AG08396 (cell line): ENCODE data around the gene SHANK1.

Experiments used
- DNase-seq: peaks from one replicate; pipeline ENCODE4 v3.0.0; 2012; ENCODE audit warnings: low spot score, mixed read lengths

SHANK1 gene

GRCh38 chr19:50659318-50660087 lies 60.1 kb downstream of the SHANK1 start:
- no peak for DNase-seq

- peak; percentile 93 for DNase-seq
Measured at GRCh38 chr19:50658441-50659317, 60.9 kb downstream of the SHANK1 start.

- peak; percentile 94 for DNase-seq
Measured at GRCh38 chr19:50657712-50658440, 61.7 kb downstream of the SHANK1 start.

- DNase-seq, result no peak
Measured at GRCh38 chr19:50657222-50657669, 62.4 kb downstream of the SHANK1 start.

GRCh38 chr19:50654882-50655281 lies 64.7 kb downstream of the SHANK1 start:
- no peak for DNase-seq

- no peak for DNase-seq
Measured at GRCh38 chr19:50652722-50653121, 66.9 kb downstream of the SHANK1 start.

GRCh38 chr19:50651174-50651573 lies 68.4 kb downstream of the SHANK1 start:
- no peak for DNase-seq

GRCh38 chr19:50649433-50650391 lies 69.9 kb downstream of the SHANK1 start, which contains the start of gene C19orf81:
TSS of gene C19orf81 (plus strand) at chr19:50649445. CDS start at chr19:50649445, 0 bp downstream.
- no peak for DNase-seq

- no peak for DNase-seq
Measured at GRCh38 chr19:50648659-50649058, 70.9 kb downstream of the SHANK1 start.

GRCh38 chr19:50647879-50648615 lies 71.6 kb downstream of the SHANK1 start:
- no peak for DNase-seq

- peak; percentile 66 for DNase-seq
Measured at GRCh38 chr19:50646074-50646807, 73.4 kb downstream of the SHANK1 start.

GRCh38 chr19:50645107-50645506 lies 74.5 kb downstream of the SHANK1 start:
- no peak for DNase-seq

GRCh38 chr19:50644315-50644915 lies 75.2 kb downstream of the SHANK1 start:
- no peak for DNase-seq

GRCh38 chr19:50640368-50640767 lies 79.2 kb downstream of the SHANK1 start:
- DNase-seq, result no peak

GRCh38 chr19:50639121-50640112 lies 80.2 kb downstream of the SHANK1 start, which contains the start of gene SYT3:
TSS of gene SYT3 (minus strand) at chr19:50639881. CDS start at chr19:50637411, 2,470 bp downstream.
- DNase-seq, result peak; percentile 90

GRCh38 chr19:50638600-50638999 lies 81.0 kb downstream of the SHANK1 start:
- no peak for DNase-seq

GRCh38 chr19:50636317-50637085 lies 83.1 kb downstream of the SHANK1 start:
- DNase-seq, result no peak
